ENCODE results near the gene MARK3. TPM values are rescaled to one million over a fixed set of nuclear protein-coding genes. Genes with fewer than 3 reads are reported as not detected.

MARK3 gene
- total and polyA plus RNA-seq, 3 donors from 2014 or later = 93.9 to 198 (median 172) TPM

DNA sequence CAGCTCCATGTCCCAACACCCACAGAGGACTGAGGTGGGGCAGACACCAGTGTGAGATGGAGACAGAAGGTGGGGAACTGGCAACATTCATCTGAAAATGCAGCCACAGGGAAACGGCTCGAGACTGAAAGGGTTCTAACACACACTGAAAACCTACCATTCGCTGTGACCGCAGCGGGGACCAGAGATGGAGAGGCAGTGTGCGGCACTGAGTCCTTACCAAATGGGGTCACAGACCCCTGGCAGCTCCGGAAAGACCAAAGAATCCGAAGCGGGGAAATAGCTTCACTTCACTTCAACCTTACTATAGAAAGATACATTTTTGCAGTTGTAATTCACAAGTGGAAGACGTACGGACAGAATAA is 167.6 kb downstream of the MARK3 start:
- Histone ChIP-seq H3K27ac (peak overlapping the region in 1 of 2 donors; percentile 88), H3K27me3 (no peaks in the 10 kb centered on the region), H3K9me3 (no peaks in the 10 kb centered on the region), H3K36me3 (ENCODE audit: low read depth, missing control alignments) (no peaks in the 10 kb centered on the region), H3K4me3 (no peak overlapping the region), H3K4me1 (peaks cover 48% of the 10 kb centered on the region)
- 78 to 87% methylated on average over 11 of the region's 11 CpGs for WGBS, 2 donors
- intact Hi-C loops (cut with DNase I; ENCODE audit: low total_unique reads) = loop anchor here (10.0 kb wide), 1 partner anchor 48 kb away; no protein-coding TSS in a partner anchor
- TF ChIP-seq POLR2A (IDR thresholded peaks at IDR 0.05) = no peak
- no peak for TF ChIP-seq CTCF (IDR thresholded peaks at IDR 0.05)
- no peak for DNase-seq

Small RNAs within 50 kb of the gene (small RNA-seq; reads per million reads assigned to genes)
- gene RNU7-160P (0 reads per million in 2 donors), gene SNORA28 (44.6 to 50.1 reads per million in 2 donors)

Other genes with a start within 250 kb of the MARK3 start
- gene EIF5, start 51.2 kb upstream of the MARK3 start, total RNA-seq = 100 to 1,000 TPM; 308 to 309 TPM
- gene EIF5, start 51.2 kb upstream of the MARK3 start, polyA plus RNA-seq (ENCODE audit: insufficient read depth, low read depth, low replicate concordance) = 366 TPM
- gene CKB, start 137.4 kb downstream of the MARK3 start, total RNA-seq = 1,000 to 10,000 TPM; 1,148 to 1,322 TPM
- 504 TPM for gene CKB, start 137.4 kb downstream of the MARK3 start, polyA plus RNA-seq (ENCODE audit: insufficient read depth, low read depth, low replicate concordance)
- 10 to 100 TPM; 19.1 to 29.8 TPM for gene TRMT61A, start 143.8 kb downstream of the MARK3 start, total RNA-seq
- 12.1 TPM for gene TRMT61A, start 143.8 kb downstream of the MARK3 start, polyA plus RNA-seq (ENCODE audit: insufficient read depth, low read depth, low replicate concordance)
- gene BAG5, start 177.2 kb downstream of the MARK3 start, total RNA-seq = 100 to 1,000 TPM in 1 of 2 donors, 10 to 100 TPM in 1; 63.4 to 124 TPM
- 202 TPM for gene BAG5, start 177.2 kb downstream of the MARK3 start, polyA plus RNA-seq (ENCODE audit: insufficient read depth, low read depth, low replicate concordance)
- 10 to 100 TPM; 28.9 to 68.7 TPM for gene COA8, start 177.5 kb downstream of the MARK3 start, total RNA-seq
- gene COA8, start 177.5 kb downstream of the MARK3 start, polyA plus RNA-seq (ENCODE audit: insufficient read depth, low read depth, low replicate concordance) = 152 TPM
- gene KLC1, start 243.8 kb downstream of the MARK3 start, total RNA-seq = 100 to 1,000 TPM; 379 to 473 TPM
- gene KLC1, start 243.8 kb downstream of the MARK3 start, polyA plus RNA-seq (ENCODE audit: insufficient read depth, low read depth, low replicate concordance) = 92.9 TPM